Ovary (tissue), 9 donors: Measurements from ENCODE around the gene MVD. TPM values are rescaled to one million over a fixed set of nuclear protein-coding genes. Genes with fewer than 3 reads are reported as not detected.
"Not testable (repeated sequence)": the region's sequence is repeated elsewhere in the genome, so short reads cannot be mapped to it uniquely, and the experiment has no call there.

ENCODE experiments used
- DNase-seq, 5 donors: peaks; one replicate each; pipeline ENCODE4 v3.0.0-alpha.2; 2019 to 2020
- H3K27ac ChIP-seq, 2 donors: fragments of 200-600 bp; one replicate each; pipeline versions ENCODE4 v1.5.1 to v1.8.0; 2019 to 2022
- H3K27me3 ChIP-seq: fragments of 200-600 bp; one replicate; pipeline ENCODE4 v1.8.0; 2022
- H3K36me3 ChIP-seq: fragments of 200-600 bp; sonication (generic); one replicate; pipeline ENCODE4 v1.5.1; 2019
- H3K4me1 ChIP-seq: one replicate; pipeline ENCODE4 v1.8.1; 2013; ENCODE audit warnings: mild to moderate bottlenecking, moderate library complexity; ENCODE audit not compliant: insufficient read depth
- H3K4me3 ChIP-seq: fragments of 200-600 bp; sonication (generic); one replicate; pipeline ENCODE4 v1.5.1; 2017
- H3K9me3 ChIP-seq, 2 donors: fragments of 200-600 bp in 1 of 2; sonication (generic) in 1 of 2; one replicate each; pipeline versions ENCODE4 v1.5.1 to v1.8.1; 2013 to 2019; ENCODE audit warnings: mild to moderate bottlenecking in 1 of 2, moderate library complexity in 1 of 2
- EP300 ChIP-seq: sonication (generic); formaldehyde crosslinking; IDR thresholded peaks from one replicate; pipeline ENCODE4 v1.6.1; 2017; ENCODE audit warnings: antibody characterized with exemption
- POLR2A ChIP-seq: fragments of 450-650 bp; IDR thresholded peaks from one replicate; pipeline ENCODE4 v1.6.1; 2017; ENCODE audit warnings: antibody characterized with exemption, mild to moderate bottlenecking, moderate library complexity
- WGBS, 3 donors: extraction: QIAGEN DNeasy Blood & Tissue Kit in 1 of 3; methylation state at CpG; one replicate each; pipeline versions ENCODE4 v1.1.5 to v1.1.7; 2013 to 2017; 5-methylcytosine and 5-hydroxymethylcytosine counted together
- intact Hi-C, 4 donors: fragments of 100-400 bp; cut with DNase I; formaldehyde crosslinking; loops; one replicate each; pipeline versions ENCODE4 v1.11.0 to v1.15.1; 2022 to 2023
- polyA plus RNA-seq, 2 donors: library from polyadenylated mRNA; stranded (reverse); fragments of 200-250 nt in 1 of 2; fragments of 350-450 nt in 1 of 2; fragmentation: Illumina TruSeq in 1 of 2; extraction: RNeasy Lipid Tissue Mini Kit (QIAGEN cat#74804) in 1 of 2; gene quantifications; one replicate each; pipeline ENCODE4 v1.2.3, GENCODE V29; 2013 to 2014
- total RNA-seq, 7 donors: library from RNA; depleted of rRNA in 2 of 7; stranded (reverse); fragments of >200 nt in 2 of 7; fragmentation: NEBNext Ultra II Directional in 3 of 7; extraction: Animal tissue kit (Norgen Biotek cat#: 25700) in 3 of 7; gene quantifications; one replicate each; pipeline versions ENCODE4 v1.1.0 to v1.2.4, GENCODE V29; 2016 to 2023
- TF ChIP-seq, protein P1 (sequence below), 3 donors: fragments of 450-650 bp in 2 of 3; fragments of 200-600 bp in 1 of 3; IDR thresholded peaks; one replicate each; pipeline versions ENCODE4 v1.5.1 to v1.8.0; 2016 to 2022; ENCODE audit warnings: antibody characterized with exemption in 3 of 3, mild to moderate bottlenecking in 1 of 3
- donor health status: DM: no; HTN: no; CAD: no; lungs with moderate emphysema.
- donor health status: DM: no; HTN: no; CAD: no.
- donor health status: Bipolar disorder and iron deficiency.
- donor health status: DM: yes; HTN: yes; CAD: no.
- donor health status: DM: no; HTN: no; CAD: no.
- donor health status: DM: yes; HTN: yes; CAD: no.

Gene MVD
- total and polyA plus RNA-seq, 9 donors = 9.1 to 135 (median 20.9) TPM

DNA sequence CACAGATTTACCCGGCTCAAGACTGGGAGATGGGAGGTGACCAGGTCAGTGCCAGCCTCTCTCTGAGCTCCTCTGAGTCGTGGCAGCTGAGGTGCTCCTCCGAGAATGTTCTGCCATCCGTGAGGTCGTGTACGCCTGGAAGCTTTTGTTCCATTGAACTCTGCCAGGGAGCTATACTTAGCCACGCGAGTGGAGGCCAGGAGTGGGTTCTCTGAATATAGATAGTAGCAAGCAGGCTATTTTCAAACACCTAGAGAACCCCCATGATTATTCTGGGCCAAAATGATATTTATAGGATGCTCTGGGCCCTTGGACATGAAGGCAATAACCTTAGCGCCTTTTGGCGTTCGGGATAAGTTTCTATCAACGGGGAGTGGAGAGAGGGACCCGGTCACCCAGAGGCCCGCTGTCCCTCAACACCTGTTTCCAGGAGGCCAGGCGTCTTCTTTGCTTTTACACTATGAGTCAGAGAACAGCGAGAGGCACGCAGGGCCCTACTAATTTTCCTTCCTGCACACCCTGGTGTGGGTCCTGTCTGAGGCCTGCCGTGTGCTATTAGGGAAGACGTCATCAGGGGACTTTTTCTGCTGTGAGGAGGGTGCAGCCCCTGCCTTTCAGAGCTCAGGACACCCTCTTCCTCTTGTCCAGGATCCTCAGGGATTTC is 11.0 kb upstream of the MVD start:
- DNase-seq = no peak
- Histone ChIP-seq H3K4me3 (no peak overlapping the region), H3K27me3 (no peaks in the 10 kb centered on the region), H3K27ac (no peak overlapping the region), H3K36me3 (no peaks in the 10 kb centered on the region), H3K9me3 (no peaks in the 10 kb centered on the region), H3K4me1 (no peaks in the 10 kb centered on the region)
- 87 to 91% (median 90%) methylated on average over 19 of the region's 19 CpGs for WGBS, 3 donors
- TF ChIP-seq POLR2A (no peak), EP300 (no peak)
- TF ChIP-seq, protein P1, sequence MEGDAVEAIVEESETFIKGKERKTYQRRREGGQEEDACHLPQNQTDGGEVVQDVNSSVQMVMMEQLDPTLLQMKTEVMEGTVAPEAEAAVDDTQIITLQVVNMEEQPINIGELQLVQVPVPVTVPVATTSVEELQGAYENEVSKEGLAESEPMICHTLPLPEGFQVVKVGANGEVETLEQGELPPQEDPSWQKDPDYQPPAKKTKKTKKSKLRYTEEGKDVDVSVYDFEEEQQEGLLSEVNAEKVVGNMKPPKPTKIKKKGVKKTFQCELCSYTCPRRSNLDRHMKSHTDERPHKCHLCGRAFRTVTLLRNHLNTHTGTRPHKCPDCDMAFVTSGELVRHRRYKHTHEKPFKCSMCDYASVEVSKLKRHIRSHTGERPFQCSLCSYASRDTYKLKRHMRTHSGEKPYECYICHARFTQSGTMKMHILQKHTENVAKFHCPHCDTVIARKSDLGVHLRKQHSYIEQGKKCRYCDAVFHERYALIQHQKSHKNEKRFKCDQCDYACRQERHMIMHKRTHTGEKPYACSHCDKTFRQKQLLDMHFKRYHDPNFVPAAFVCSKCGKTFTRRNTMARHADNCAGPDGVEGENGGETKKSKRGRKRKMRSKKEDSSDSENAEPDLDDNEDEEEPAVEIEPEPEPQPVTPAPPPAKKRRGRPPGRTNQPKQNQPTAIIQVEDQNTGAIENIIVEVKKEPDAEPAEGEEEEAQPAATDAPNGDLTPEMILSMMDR (IDR thresholded peaks at IDR 0.05) = no peak
- intact Hi-C loops = no loop called here

DNA sequence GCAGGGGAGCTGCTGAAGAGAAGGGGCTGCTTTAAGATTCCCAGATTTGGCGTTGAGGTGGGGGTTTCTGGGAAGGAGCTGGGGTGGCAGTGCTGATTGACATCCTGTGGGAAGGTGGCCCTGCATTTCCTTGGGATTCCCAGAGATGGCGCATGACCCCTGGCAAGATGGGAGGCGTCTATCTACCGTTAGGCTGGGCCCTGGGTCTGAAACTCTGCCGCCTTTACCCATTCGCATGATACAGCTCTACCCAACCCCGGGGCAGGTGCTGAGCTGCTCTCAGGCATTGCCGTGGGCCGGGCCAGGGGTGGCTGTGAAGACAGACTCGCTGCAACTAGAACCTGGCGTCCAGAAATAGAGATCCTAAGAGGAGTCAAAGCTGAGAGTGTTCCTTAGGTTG is 9.9 kb upstream of the MVD start:
- TF ChIP-seq POLR2A (no peak), EP300 (no peak)
- TF ChIP-seq, protein P1 (IDR thresholded peaks at IDR 0.05) = no peak
- H3K27me3 ChIP-seq = no peaks in the 10 kb centered on the region
- H3K4me3 ChIP-seq = no peak overlapping the region
- intact Hi-C loops = no loop called here
- H3K27ac ChIP-seq = no peak overlapping the region
- H3K9me3 ChIP-seq = no peaks in the 10 kb centered on the region
- WGBS, 3 donors = 67 to 68% (median 67%) methylated on average over 11 of the region's 11 CpGs
- H3K4me1 ChIP-seq = no peaks in the 10 kb centered on the region
- no peaks in the 10 kb centered on the region for H3K36me3 ChIP-seq
- no peak for DNase-seq

DNA sequence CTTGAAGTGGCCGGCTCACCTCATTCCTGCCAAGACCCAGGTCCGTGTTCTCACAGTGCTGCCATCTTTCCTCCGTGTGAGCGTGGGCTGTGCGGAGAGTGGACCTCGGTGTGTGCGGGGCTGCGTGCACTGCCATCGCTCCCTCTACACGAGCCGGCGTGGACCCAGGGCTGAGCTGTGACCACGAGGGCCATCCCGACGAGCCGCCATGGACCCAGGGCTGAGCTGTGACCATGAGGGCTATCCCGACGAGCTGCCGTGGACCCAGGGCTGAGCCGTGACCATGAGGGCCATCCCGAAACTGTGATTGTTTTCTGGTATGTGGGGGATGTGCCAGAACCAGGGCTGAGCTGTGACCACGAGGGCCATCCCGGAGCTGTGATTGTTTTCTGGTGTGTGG is 8.9 kb upstream of the MVD start:
- no peak for DNase-seq
- no peaks in the 10 kb centered on the region for H3K27me3 ChIP-seq
- 80 to 86% (median 82%) methylated on average over 23 of the region's 23 CpGs for WGBS, 3 donors
- intact Hi-C loops = no loop called here
- H3K27ac ChIP-seq = no peak overlapping the region
- H3K36me3 ChIP-seq = no peaks in the 10 kb centered on the region
- H3K4me1 ChIP-seq = no peaks in the 10 kb centered on the region
- H3K4me3 ChIP-seq = no peak overlapping the region
- TF ChIP-seq EP300 (no peak), POLR2A (no peak)
- TF ChIP-seq, protein P1 (IDR thresholded peaks at IDR 0.05) = no peak
- H3K9me3 ChIP-seq = no peaks in the 10 kb centered on the region

DNA sequence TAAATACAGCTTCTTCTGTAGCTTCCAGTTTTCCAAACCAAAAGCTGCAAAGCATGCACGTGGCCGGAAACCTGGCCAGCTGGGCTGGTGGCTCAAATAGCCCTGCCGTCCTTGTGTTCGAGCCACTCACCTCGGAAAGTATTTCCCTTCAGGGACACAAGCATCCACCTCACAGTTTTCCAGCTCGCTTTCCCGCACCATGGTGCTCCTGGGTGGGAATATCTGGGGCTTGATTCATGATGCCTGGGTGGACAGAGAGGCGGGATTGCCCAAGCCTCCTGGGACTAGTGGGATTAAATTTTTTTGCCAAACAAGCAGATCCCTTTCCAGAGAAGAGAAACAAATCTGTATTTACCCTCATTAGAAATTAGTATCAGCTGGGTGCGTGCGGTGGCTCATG is 7.1 kb upstream of the MVD start:
- 77 to 80% (median 77%) methylated on average over 10 of the region's 10 CpGs for WGBS, 3 donors
- Histone ChIP-seq H3K27ac (no peak overlapping the region), H3K4me3 (no peak overlapping the region), H3K9me3 (no peaks in the 10 kb centered on the region), H3K36me3 (no peaks in the 10 kb centered on the region), H3K27me3 (no peaks in the 10 kb centered on the region), H3K4me1 (no peaks in the 10 kb centered on the region)
- intact Hi-C loops = no loop called here
- no peak for DNase-seq
- TF ChIP-seq POLR2A = no peak
- TF ChIP-seq, protein P1 (IDR thresholded peaks at IDR 0.05) = no peak

DNA sequence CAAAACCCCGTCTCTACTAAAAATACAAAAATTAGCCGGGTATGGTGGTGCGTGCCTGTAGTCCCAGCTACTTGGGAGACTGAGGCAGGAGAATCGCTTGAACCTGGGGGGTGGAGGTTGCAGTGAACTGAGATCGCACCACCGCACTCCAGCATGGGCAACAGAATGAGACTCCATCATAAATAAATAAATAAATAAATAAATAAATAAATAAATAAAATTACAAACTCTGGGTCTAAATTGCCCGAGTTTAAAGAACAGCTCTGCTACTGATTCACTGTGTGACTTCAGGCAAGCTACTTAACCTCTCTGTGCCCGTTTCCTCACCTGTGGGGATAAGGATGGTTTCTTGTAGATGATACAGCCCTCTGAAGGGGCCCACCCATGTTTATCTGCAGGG is 6.6 kb upstream of the MVD start:
- intact Hi-C loops, DNase-seq, H3K27me3 ChIP-seq, H3K4me1 ChIP-seq, H3K36me3 ChIP-seq, H3K9me3 ChIP-seq, H3K27ac ChIP-seq, H3K4me3 ChIP-seq: not testable (repeated sequence)
- 90 to 97% (median 92%) methylated on average over 8 of the region's 8 CpGs for WGBS, 3 donors
